Measurements from ENCODE around the gene EFNB1.

The EFNB1 gene

DNA sequence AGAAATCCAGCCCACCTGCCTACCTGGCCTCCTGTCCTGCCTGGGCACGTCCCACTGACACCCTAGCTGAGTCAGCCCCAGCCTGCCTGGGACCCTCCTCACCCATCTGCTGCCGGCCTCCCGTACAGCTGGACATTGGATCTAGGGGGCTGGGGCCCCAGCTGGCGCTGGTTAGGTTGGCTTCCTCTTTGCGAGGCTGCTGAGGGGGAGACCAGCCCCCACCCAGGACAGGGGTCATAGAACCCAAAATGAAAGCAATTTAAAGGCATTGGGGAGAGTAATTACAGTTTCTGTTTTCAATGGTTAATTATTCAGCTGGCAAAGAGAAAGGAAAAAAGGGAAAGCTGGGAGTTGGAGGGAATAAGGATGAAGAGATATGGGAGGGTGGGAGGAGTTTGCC is 15.8 kb downstream of the EFNB1 start:
- no peak for DNase-seq

DNA sequence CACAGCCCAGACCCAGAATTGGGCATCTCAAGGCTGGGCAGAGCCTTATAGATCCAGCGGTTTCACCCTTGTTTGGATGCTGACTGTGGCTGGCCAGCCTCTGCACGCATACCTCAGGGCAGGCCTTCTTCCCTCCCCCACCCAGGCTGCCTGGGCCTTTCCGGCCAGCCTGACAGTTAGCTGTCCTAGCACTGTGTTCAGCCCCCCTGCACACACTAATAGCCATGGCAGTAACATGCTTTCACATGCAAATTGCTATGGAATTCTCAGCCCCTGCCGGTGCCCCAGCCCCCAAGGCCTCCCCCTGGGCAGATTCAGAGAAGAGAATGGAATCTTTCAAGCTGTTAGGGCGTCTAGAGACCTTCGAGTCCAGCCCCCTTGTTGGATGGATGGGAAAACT is 17.7 kb downstream of the EFNB1 start:
- no peak for DNase-seq

GRCh38 chrX:68847172-68847571 is 18.4 kb downstream of the EFNB1 start:
- DNase-seq: no peak

- no peak for DNase-seq
Observed at GRCh38 chrX:68848189-68848940, 19.5 kb downstream of the EFNB1 start.

GRCh38 chrX:68851082-68851481 is 22.3 kb downstream of the EFNB1 start:
- DNase-seq: no peak

DNA sequence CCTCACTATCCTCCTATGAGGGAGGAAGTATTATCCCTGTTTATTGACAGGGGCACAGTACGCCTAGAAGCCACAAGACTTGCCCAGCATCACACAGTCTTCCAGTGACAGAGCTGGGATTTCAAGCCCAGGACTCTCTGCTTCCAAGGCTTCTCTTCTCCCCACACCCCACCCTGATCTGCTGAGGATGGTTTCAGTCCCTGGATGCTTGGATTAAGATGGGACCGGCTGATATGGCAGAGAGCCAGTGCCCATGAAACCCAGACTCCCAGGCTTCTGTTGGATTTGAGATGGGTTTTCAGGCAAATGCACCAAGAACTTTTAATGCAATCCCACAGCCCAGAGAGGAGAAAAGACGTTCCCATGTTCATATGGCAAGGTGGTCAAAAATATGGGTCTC is 23.2 kb downstream of the EFNB1 start:
- no peak for DNase-seq

- DNase-seq: no peak
Observed at GRCh38 chrX:68853665-68854251, 24.9 kb downstream of the EFNB1 start.

GRCh38 chrX:68865300-68865699 is 36.5 kb downstream of the EFNB1 start:
- DNase-seq: no peak

DNA sequence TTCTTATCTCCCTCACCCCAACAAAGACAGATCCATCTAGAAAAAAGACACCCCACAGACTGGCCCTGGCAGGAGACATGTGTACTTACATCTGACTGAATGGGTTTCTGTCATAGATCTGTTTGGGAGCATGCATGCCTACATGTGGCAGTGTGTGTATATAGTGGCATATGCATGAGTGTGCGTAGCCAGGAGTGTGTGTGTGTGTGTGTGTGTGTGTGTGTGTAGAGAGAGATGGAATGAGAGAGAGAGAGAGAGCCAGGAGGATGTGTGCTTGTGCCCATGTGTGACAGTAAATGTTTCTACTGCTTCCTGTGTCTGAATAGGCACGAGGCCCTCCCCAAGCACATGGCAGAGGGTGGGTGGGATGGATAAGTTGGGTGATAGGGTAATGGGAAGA is 37.1 kb downstream of the EFNB1 start:
- DNase-seq: no peak

DNA sequence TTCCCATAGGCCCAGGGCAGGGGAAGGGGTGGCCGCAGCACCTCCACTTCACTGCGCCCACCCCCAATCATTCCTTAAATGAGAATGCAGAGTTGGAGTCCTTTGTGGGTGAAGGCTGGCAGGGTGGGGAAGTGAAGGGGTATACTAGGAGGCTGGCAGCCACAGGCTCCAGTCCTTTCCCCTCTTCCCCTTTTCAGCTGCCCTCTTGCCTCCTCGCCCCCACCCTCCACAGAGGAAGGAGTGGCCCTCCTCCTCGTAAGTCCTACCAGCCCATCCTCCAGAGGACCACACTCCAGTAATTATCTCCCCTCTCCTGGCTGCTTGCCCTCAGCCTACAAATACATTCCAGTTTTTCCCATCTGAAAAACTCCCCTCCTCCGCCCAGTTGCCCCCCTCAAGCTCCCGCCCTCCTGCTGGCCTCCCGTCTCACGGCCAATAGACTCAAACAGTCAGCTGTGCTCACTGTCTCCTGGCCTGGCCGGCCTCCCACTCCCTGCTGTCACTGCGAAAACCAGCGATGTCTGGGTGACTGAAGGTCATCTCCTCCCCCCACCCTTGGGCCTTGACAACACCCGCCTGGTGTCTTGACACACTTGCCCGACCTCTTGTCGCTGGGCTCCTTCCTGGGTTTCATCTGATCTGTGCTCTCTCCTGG is 38.8 kb downstream of the EFNB1 start:
- DNase-seq: no peak

DNA sequence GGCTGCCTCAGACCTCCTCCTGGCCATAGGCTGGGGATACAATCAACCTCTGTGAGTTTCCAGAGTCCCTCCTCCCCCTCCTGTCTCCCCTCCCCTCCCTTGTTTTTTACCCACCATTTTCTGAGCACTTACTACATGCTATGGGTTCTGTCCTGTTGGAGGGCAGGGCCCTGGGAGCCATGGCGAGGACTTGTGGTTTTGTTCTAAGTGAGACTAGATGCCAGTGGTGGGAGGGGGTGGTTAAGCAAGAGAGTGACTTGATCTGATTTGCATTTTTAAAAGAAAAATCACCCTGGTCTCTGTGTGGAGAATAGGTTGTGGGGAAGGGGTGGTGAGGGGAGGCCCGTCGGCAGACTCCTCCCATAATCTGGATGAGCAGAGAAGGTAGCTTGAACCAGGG is 39.5 kb downstream of the EFNB1 start:
- no peak for DNase-seq

GRCh38 chrX:68868902-68869800 is 40.3 kb downstream of the EFNB1 start:
- no peak for DNase-seq

GRCh38 chrX:68870357-68870756 is 41.5 kb downstream of the EFNB1 start:
- no peak for DNase-seq

GRCh38 chrX:68872171-68872570 is 43.4 kb downstream of the EFNB1 start:
- DNase-seq: no peak

GRCh38 chrX:68874076-68874475 is 45.3 kb downstream of the EFNB1 start:
- no peak for DNase-seq

- DNase-seq: no peak
Observed at GRCh38 chrX:68876731-68877130, 47.9 kb downstream of the EFNB1 start.

DNA sequence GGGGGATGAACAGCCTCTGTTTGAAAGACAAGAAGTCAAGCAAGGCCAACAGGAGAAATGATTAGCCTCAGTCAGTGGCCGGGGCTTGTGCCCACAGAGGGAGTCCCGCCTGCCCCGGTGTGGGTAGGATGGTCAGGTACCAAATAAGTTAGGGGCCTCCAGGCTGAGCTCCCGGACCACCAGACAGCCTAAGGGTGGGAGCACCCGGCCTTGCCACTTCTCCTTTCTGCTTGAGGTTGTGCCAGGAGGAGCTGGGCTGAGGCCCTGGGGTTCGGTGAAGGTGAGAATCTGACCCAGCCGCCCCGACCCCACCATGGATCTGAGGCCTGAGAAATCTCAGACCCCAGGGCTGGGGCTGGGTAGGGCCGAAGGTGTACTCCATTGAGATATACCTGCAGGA is 48.8 kb downstream of the EFNB1 start:
- DNase-seq: no peak

DNA sequence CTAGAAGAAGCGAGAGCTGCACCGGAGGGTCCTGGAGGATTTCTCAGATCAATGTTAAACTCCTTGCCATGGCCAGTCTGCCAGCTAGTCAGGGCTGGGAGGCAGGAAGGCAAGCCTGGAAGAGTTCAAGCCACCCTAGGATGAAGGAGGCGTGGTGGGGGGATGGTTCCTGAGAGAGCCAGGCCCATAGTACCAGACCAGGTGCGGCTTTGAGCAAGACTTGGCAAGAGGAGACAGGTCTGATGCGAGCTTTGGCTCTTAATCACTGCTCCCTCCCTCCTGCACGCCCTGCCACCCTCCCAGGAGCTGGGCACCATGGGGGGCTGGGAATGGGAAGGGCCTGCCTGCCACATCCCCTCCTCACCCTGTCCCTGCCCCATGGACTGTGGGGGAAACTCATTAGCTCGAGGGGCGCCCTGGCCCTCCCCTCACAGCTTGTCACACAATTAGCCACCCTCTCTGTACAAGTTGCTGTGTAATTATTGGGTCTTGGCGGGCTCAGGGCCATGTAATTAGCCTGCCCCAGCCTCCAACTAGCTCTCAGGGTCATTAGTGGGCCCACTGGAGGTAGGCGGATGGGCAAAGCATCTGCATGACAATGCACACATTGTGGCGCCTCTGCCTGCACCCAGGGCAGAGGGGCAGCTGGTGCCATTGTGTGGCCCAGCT is 50.3 kb downstream of the EFNB1 start:
- no peak for DNase-seq

DNA sequence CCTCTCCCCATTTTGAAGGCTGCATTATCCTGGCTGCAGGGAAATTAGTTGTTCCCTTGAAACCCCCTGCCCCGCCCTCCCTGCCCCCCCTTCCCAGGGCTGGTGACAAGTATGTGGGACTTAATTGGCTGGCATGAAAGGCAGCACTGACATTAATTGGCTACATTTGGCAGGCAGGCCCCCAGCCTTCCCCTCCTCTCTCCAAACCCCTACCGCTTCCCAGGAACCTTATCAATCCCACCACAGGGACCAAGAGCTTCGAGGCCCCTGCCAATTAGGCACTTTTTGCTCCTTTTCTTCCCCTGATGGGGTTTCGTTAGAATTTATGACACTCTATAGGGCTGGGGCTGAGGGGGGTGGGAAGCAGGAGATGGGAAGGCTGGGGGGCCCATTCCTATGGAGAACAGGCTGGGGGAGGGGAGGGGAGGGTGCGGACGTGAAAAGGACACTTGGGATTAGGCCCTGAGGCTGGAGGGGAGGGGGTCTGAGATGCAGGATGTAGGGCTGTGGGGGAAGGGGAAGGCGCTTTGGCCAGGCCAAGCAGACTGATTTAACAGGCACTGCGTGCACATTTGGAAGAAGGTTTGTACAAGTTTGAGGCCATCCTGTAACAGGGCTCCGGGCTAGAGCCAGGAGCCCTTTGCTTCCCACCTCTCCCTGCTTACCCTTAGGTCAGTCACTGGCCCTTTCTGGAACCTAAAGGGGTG is 52.2 kb downstream of the EFNB1 start:
- no peak for DNase-seq

DNA sequence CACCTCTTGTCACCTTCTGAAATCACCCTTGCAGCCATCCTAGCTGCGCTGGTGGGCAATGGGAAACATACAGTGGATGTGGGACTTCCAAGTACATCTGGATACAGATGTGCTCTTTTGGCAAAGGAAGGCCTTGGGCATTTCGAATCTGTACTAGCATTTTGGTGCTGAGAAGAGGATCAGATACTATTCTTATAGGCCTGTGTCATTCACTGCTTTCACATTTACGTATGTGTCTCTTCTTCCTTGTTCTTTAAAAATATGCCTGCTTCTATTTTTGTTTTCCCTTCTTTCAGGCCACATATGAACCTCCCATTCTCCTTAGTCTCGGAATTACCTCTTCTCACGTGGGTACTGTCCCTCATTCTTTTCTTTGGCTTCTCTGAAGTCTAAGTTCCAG is 53.1 kb downstream of the EFNB1 start:
- no peak for DNase-seq

GRCh38 chrX:68883800-68884199 is 55.0 kb downstream of the EFNB1 start:
- DNase-seq: no peak

DNA sequence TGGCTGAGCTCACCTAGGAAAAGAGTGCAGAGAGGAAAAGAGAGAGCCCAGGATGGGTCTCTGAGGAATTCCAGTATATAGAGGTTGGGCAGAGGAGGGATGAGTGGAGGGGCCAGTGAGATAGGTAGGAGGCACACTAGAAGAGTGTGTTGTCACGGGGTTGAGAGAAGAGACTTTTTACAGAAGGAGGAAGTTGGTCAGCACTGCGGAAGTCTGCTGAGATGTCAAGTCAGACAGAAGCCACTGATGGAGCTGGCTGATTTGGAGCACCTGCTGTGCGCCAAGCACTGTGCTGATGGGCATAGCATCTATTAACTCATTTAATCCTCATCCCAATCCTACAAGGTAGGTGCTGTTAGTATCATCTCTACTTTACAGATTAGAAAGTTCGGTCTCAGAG is 60.4 kb downstream of the EFNB1 start:
- DNase-seq: peak; percentile 2

Data from midbrain (tissue), 1 donor.